ENCODE measurements around the gene GPRC5A. TPM values are rescaled to one million over a fixed set of nuclear protein-coding genes. Genes with fewer than 3 reads are reported as not detected.

Gene GPRC5A
- total RNA-seq, 2 donors from 2014 or later: 234 to 246 TPM

- H3K4me3 ChIP-seq: no peak overlapping the region
Measured at GRCh38 chr12:12896260-12896659, 4.9 kb downstream of the GPRC5A start.

GRCh38 chr12:12897302-12897701 lies 5.9 kb downstream of the GPRC5A start:
- Histone ChIP-seq H3K4me3 (no peak overlapping the region), H3K4me1 (peaks cover 4% of the 10 kb centered on the region), H3K27me3 (no peaks in the 10 kb centered on the region), H3K9ac (ENCODE audit: low read depth in 2 of 2, low read length in 2 of 2) (no peak overlapping the region), H3K36me3 (no peaks in the 10 kb centered on the region), H3K27ac (no peak overlapping the region), H3K9me3 (no peaks in the 10 kb centered on the region)
- TF ChIP-seq CTCF (IDR thresholded peaks at IDR 0.05): no peak
- DNase-seq: no peak
- intact Hi-C loops (cut with DNase I): no loop called here

More at GRCh38 chr12:12896260-12896659, 4.9 kb downstream of the GPRC5A start:
- DNase-seq: no peak
- no peak for TF ChIP-seq CTCF (IDR thresholded peaks at IDR 0.05)
- H3K9ac ChIP-seq (ENCODE audit: low read depth in 2 of 2, low read length in 2 of 2): no peak overlapping the region
- no peaks in the 10 kb centered on the region for H3K27me3 ChIP-seq
- no peak overlapping the region for H3K27ac ChIP-seq
- H3K4me1 ChIP-seq: peaks cover 2% of the 10 kb centered on the region
- H3K36me3 ChIP-seq: no peaks in the 10 kb centered on the region
- no peaks in the 10 kb centered on the region for H3K9me3 ChIP-seq
- intact Hi-C loops (cut with DNase I): no loop called here

DNA sequence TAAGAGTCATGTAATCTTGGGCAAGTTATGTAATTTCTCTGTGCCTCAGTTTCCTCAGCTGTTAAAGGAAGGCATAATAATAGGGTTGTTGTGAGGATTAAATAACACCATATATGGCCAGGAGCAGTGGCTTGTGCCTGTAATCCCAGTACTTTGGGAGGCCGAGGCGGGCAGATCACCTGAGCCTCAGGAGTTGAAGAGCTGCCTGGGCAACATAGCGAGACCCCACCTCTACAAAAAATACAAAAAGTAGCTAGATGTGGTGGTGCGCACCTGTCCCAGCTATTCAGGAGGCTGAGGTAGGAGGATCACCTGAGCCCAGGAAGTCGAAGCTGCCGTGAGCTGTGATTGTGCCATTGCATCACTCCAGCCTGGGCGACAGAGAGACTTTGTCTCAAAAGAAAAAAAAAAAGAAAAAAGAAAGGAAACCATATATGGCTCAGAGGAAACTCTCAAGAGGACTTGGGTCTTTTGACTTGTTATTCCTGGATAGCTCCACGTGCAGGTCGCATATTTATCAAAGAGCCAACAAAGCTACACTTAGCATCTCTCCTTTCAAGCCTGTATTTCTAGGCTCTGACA lies 6.9 kb downstream of the GPRC5A start:
- H3K9ac ChIP-seq (ENCODE audit: low read depth in 2 of 2, low read length in 2 of 2): no peak overlapping the region
- no peak for DNase-seq
- no peaks in the 10 kb centered on the region for H3K36me3 ChIP-seq
- peaks cover 4% of the 10 kb centered on the region for H3K4me1 ChIP-seq
- H3K9me3 ChIP-seq: no peaks in the 10 kb centered on the region
- no peak overlapping the region for H3K4me3 ChIP-seq
- H3K27me3 ChIP-seq: no peaks in the 10 kb centered on the region
- intact Hi-C loops (cut with DNase I): no loop called here
- no peak overlapping the region for H3K27ac ChIP-seq
- no peak for TF ChIP-seq CTCF (IDR thresholded peaks at IDR 0.05)

DNA sequence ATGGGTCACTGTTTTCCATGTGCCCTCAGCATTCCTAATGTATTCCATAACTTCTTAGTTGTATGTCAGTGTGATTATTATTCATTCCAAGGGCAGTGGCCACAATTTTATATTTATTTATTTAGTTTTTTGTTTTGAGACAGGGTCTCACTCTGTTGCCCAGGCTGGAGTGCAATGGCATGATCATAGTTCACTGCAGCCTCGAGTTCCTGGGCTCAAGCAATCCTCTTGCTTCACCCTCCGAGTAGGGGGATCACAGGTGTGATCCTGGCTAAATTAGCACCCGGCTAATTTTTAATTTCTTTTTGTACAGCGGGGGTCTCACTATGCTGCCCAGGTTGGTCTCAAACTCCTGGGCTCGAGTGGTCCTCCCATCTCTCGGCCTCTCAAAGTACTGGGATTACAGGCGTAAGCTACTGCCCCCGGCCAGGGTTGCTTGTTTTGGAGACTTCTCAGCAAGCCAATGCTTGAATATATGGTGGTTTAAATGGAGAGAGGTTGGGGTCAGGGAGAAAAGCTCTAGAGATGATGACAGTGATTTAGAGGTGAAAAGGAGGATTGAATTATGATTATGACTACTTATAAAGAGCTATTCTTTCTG lies 7.6 kb downstream of the GPRC5A start:
- H3K9ac ChIP-seq (ENCODE audit: low read depth in 2 of 2, low read length in 2 of 2): no peak overlapping the region
- TF ChIP-seq CTCF (IDR thresholded peaks at IDR 0.05): no peak
- DNase-seq: no peak
- no peaks in the 10 kb centered on the region for H3K36me3 ChIP-seq
- intact Hi-C loops (cut with DNase I): no loop called here
- H3K9me3 ChIP-seq: no peaks in the 10 kb centered on the region
- H3K27me3 ChIP-seq: no peaks in the 10 kb centered on the region
- H3K27ac ChIP-seq: no peak overlapping the region
- H3K4me1 ChIP-seq: peaks cover 4% of the 10 kb centered on the region
- no peak overlapping the region for H3K4me3 ChIP-seq

DNA sequence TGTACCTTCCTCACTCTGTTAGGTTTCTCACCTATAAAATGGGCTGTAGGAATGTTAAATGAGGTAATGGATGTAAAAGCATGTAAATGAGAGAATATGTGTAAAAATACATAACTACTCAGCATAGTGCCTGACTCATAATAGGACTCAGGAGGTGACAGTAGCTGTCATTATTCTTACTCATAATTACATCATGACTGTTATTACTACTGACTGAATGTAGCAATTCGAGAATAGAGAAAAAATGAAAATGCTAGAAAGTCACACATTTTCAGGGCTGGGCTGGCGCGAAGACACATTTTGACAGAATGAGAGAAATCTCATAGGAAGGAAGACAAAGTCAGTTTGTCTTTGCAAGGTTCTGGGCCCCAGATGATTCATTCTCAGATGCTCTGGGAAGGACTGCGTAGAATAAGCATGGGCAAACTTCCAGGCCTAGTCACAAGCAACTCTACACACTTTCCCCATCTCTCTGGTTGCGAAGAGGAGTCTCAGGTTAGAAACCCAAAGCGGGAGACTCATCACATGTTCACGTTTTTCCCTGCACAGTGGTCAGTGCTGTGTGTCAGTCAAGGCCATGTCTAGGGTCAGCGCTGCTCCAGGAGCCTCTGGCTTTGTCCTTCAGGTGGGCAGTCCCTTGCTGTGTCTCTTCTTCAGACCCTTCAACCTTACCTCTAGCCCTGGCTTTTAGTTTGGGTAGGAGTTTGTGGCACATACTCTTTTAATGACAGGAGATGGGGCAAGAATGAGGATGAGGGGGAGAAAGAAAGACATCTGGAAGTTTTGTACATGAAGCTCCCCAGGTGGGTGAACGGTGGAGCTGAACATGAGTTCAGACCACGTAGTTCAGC lies 8.4 kb downstream of the GPRC5A start:
- DNase-seq: no peak
- no peaks in the 10 kb centered on the region for H3K27me3 ChIP-seq
- no peak for TF ChIP-seq CTCF (IDR thresholded peaks at IDR 0.05)
- no peaks in the 10 kb centered on the region for H3K9me3 ChIP-seq
- no peak overlapping the region for H3K4me3 ChIP-seq
- intact Hi-C loops (cut with DNase I): no loop called here
- H3K36me3 ChIP-seq: no peaks in the 10 kb centered on the region
- no peak overlapping the region for H3K27ac ChIP-seq
- no peak overlapping the region for H3K9ac ChIP-seq (ENCODE audit: low read depth in 2 of 2, low read length in 2 of 2)
- peaks cover 4% of the 10 kb centered on the region for H3K4me1 ChIP-seq

Data from colonic mucosa (tissue), 4 donors.